Skeletal muscle cell (primary cell): ENCODE measurements around the gene PLEKHA5.

ENCODE experiments used
- DNase-seq: peaks from one replicate; pipeline ENCODE4 v3.0.0-alpha.2; 2010; ENCODE audit warnings: low read depth
- H3K4me3 ChIP-seq: 2 replicates; pipeline ENCODE4 v1.5.1; 2011; ENCODE audit warnings: low read depth, mild to moderate bottlenecking, control low read depth, low read length, moderate library complexity

Gene PLEKHA5

DNA sequence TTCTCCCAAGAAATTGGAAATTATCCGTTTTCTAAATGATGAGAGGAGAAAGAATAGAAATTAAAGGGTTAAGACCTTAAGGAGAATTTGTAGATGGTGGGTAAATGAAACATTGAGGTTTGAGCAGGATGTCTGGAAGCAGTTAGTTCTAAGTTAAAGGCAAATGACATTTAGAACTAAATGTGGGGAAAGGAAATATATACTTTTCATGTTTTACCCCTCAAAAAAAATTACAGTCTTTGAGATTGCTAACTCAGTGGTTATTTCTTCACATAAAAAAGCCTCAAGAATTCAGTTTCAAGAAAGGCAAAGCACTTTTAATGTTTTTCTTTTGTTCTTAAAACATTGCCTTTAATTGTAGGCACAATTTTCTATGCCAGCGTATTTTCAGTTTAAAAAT, 114.0 kb downstream of the PLEKHA5 start:
- no peak for DNase-seq
- H3K4me3 ChIP-seq, result no peak overlapping the region

DNA sequence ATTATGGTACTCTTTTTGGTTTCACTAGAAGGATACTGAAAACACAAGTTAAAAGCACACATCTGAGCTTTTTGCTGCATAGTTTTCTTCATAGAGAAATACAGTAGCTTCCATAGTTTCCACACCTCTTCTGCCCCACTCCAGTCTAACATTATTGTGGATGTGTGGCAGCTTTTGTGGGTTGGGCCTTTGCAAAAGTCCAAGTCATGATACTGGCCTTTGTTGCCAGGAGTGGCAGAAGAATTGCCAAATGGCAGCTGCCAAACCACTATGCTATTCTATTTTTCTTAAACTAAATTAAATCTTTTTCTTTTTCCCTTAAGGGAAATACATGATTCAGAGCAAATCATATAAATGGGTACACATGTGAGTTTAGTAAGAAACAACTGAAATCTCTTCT, 114.8 kb downstream of the PLEKHA5 start:
- H3K4me3 ChIP-seq, result no peak overlapping the region

DNA sequence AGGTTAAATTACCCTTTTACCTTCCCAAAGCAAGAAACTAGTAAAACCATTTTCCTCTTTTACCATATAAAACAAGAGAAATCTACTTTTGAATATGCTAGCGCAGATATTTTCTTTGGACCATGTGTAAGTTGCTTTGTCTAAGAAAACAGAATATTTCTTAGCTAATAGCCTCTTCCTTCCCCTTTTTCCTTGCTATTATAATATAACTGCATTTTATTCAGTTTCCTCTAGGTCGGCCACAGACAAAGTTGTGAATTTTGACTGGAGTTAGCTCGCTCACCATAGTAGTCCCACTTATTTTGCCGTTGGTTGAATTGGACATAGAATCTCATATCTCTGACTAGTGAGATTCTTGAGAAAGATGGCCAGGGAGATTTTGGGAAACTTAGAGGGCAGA, 115.6 kb downstream of the PLEKHA5 start:
- no peak for DNase-seq
- H3K4me3 ChIP-seq, result no peak overlapping the region

More for the DNA sequence above, 114.8 kb downstream of the PLEKHA5 start:
- no peak for DNase-seq

DNA sequence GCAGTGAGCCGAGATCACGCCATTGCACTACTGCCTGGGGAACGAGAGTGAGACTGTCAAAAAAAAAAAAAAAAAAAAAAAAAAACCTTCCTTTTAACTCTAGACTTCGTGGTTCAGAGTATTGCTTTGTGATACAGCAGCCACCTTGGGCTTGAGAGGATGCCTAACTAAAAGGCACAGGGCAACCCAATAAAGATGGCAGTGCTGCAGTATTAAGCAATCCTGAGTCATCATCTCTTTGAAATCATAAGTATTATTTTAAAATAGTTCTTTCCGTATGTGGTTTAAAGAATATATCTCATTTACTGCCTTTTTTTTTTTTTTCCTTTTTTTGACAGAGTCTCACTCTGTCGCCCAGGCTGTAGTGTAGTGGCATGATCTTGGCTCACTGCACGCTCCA, 116.1 kb downstream of the PLEKHA5 start:
- no peak for DNase-seq
- H3K4me3 ChIP-seq, result no peak overlapping the region

DNA sequence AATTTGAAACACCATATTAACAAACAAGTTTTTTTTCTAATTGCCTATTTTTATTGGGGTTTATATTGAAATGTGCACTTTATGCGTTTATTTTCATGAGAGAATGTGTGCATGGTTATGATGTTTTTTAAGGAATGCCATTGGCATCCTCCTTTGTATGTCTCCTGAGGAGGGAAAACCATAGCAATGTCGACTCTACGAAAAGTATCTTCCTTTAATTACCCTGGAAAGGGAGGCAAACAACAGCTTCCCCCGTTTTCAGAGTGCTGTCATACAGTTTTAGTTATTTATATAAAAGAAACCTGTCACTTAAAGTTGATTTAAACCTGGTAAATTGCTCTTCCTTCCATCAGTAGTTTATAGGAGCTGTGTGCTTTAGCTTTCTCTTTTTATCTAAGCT, 117.4 kb downstream of the PLEKHA5 start:
- DNase-seq, result no peak
- no peak overlapping the region for H3K4me3 ChIP-seq

DNA sequence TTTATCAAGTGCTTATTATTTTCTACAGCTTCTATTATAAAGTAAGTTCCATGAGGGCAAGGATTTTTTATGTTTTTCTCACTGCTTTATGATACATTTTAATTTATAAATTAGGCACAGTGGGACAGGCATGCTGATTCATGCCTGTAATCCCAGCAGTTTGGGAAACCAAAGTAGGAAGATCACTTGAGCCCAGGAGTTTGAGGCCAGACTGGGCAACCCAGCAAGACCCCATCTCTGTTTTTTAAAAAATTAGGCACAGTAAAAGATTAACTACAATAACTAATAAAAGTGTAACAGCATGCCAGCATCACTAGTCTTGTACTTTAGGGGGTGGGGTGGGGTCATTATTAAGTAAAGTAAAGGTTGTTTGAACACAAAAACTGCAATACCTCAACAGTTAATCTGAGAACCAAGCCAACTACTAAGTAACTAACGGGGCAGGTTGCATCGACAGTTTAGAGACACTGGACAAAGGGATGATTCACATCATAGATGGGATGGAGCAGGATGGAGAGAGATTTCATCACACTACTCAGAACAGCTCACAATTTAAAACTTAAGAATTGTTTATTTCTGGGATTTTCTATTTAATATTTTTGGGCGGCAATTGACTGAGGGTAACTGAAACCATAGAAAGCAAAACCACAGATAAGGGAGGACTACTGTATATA, 119.5 kb downstream of the PLEKHA5 start:
- peak; percentile 41 for DNase-seq
- no peak overlapping the region for H3K4me3 ChIP-seq

DNA sequence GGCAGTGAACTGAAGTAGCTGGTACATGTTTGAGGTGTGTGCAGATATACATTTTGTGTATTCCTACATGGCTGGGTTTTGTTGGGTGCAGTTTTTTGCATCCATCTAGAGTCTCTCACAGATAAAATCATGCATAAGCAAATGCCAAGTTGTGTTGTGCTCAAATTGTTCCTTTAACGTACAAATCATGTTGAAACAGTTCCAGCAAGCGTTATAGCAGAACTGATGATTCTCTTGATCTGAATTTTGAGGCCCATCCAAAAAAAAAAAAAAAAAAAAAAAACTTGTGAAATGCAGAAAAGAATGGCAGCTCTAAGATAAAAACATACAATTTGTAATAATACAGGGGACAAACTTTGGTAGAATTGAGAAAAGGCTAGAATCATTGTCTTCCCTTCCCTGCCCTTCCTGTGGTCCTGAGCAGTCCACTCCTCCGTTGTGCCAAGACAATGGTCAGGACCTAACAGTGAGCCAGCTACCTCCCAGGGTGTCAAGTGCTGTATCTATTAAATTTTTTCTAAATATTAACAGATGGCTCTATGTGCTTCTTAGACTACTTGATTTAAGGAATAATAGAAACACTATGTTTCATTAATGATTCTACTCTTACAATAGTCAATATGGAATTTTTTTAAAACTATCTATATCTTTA, 122.1 kb downstream of the PLEKHA5 start:
- DNase-seq, result no peak
- no peak overlapping the region for H3K4me3 ChIP-seq

DNA sequence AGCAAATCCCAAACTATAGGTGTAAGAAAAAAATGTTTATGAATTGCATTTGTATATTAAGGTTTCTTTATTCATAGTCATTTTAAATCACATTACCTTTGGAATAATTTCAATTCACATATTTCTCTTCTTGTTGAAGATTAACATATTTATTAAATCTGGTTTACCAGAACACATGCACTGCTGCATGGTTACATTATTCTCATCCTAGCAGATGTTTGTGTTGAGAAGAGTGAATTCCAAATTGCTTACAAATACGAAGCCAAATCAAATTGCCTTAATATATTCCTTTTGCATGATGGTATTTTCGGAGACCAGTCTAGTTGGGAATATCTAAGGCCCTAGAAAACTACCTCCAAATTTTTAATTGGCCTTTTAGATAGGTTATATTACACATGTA, 130.6 kb downstream of the PLEKHA5 start:
- DNase-seq, result no peak
- H3K4me3 ChIP-seq, result no peak overlapping the region

DNA sequence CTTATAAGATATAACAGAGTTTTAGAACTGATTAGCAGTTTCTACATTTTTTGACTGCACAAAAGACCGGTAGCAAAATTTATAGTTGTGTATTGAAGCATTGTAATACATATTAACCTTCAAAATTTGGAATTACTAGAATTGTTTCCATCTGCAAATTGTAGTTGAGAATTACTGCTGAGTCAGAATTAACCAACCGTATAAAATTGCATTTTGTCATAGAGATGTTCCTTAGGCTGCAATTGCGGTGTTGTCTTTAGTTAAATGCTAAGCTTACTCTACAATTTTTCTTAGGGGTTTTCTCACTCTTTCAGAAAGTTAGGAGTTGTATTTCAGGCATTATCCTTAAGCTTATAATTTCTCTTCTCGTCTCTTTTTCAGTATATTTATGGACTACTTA, 132.2 kb downstream of the PLEKHA5 start:
- H3K4me3 ChIP-seq, result no peak overlapping the region
- DNase-seq, result no peak

DNA sequence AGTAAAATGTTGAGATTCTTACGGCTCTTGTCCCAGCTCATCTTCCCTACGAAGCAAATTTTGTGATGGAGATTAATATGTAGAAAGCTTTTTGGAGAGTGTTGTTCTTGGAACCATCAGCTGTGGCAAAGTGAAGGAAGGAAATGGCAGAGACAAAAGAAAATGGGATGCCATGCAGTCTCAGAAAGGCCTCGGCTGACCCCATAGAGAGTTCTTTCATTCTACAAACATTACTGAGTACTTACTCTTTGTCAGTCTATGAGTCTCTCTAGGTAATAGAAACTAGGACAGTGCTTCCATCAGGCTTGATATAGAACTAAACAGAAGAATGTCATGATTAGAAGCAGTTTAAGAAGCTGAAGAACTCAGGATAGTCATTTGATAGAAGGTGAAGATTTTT, 134.1 kb downstream of the PLEKHA5 start:
- H3K4me3 ChIP-seq, result no peak overlapping the region
- DNase-seq, result no peak

DNA sequence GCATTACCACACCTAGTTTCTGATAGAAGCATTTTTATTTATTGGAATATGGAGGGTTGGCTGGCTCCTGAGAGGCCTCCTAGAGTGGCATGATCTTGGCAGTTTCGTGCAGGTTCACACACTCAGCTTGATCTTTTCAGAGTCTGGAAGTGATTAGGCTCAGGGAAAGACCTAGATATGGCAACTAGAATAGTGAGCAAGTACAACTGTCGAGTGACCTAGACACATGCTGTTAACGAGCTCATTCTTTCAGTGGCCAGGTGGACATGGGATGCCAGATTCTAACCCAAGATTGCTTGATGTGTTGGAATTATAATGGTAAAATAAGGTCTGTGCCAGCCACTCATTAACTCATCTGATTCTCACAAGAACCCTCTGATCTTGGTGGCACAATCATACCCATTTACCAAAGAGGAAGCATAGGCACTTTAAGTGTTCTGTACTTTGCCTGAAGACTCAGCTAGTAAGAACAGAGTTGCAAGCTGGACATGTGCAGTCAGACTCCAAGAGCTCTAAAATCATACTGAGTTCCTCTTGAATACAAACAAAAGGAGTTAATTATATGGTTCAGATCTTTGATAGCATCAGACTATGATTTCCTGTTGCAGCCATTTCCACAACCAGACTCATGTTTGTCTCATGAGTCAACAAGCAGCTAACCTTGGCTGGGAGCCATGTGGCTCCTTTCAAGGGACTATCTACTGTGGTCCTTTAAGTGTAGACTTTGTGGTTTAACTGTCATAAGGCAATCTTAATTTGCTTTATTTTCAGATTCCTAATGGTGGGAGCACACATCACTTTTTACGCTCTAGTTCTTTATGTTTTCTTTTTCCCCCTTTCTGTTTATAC, 144.2 kb downstream of the PLEKHA5 start:
- DNase-seq, result peak; percentile 93
- no peak overlapping the region for H3K4me3 ChIP-seq

DNA sequence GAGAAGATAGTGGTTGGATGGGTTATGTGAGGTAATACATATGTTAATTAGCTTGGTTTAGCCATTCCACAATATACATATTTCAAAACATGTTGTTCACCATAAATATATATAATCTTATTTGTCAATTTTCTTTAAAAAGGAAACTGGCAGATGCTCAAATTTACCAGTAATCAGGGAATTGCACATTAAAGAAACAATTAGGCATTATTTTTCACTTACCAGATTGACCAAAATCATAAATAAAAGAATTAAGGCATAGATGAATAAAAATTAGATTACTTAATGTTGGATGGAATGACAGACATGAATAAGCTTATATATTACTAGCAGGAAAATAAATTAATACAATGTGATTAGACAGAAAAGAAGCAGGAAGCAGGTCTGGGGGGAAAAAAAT, 147.2 kb downstream of the PLEKHA5 start:
- no peak overlapping the region for H3K4me3 ChIP-seq
- DNase-seq, result no peak

DNA sequence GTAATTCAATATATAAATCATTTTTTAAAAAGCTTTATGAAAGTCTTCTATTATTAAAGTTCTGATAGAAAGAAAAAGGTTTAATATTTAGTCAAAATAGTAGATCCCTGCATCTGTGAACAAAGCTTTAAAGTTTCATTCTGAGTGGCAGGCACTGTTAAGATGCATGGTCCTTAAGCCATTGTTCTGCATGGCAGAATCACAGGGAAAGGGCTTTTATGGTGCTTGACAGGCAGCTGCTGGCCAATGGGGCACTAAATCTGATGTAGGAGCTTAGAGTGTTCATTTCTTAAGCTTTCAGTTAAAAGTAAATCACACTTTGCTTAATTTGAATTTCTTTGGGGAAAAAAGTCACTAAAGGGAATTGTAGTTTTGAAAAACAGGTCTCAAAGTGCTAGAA, 148.2 kb downstream of the PLEKHA5 start:
- no peak overlapping the region for H3K4me3 ChIP-seq
- DNase-seq, result no peak

DNA sequence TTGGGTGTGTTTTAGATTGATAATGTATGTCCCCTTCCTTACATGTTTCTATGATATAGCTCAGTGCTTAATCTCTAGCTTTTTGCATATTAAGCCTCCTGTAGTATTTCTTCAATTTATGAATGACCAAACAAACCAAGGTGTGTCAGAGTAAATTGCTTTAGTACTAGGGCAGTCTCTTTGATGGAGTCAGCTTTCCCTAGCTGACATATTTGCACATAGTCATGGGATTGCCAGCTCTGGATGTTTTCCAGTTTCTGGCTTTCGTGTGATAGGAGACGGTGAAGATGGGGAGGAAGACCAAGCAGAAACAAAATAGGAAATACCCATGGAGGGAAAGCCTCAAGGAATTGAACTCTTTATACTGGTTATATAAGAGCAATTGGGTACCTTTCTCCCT, 148.9 kb downstream of the PLEKHA5 start:
- no peak overlapping the region for H3K4me3 ChIP-seq

DNA sequence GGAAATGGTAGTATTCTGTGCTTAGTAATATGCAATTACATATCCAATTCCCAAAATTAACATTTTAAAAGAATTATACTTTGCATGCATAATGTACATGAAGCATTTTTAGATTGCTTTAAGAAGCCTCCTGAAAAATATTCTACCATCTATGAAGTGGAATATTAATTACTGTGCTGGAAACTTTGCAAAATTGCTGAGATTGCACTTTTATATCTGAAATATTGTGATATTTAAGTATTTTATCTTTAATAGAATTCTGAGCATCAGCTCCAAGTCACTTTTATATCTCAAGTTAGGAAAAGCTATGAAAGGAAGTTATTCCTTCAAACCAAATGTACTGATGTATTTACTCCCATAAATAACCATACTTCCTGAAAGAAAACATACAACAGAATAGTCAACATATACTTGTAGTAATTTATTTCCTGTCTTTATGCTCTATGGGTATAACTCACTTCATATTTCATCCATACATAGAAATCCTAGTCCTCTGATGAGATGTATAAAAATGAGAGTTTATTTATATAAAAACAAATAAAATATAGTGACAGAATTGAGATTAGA, 152.7 kb downstream of the PLEKHA5 start:
- DNase-seq, result no peak
- H3K4me3 ChIP-seq, result no peak overlapping the region

More for the DNA sequence above, 148.9 kb downstream of the PLEKHA5 start:
- DNase-seq, result no peak

DNA sequence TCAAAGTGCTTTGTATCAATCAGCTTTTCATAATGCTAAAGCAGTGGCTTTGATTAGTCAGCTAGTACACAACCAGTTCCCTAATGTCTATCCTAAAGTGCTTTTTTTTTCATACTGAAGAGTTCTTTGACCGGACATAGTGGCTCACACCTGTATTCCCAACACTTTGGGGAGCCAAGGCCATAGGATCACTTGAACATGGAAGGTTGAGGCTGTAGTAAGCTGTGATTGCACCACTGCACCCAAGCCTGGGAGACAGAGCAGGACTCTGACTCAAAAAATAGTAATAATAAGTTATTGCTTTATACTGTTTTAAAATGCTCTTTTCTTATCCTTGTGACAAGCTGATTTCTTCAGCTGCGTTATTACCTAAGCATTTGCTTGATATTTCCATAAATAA, 155.1 kb downstream of the PLEKHA5 start:
- H3K4me3 ChIP-seq, result no peak overlapping the region
- DNase-seq, result no peak

DNA sequence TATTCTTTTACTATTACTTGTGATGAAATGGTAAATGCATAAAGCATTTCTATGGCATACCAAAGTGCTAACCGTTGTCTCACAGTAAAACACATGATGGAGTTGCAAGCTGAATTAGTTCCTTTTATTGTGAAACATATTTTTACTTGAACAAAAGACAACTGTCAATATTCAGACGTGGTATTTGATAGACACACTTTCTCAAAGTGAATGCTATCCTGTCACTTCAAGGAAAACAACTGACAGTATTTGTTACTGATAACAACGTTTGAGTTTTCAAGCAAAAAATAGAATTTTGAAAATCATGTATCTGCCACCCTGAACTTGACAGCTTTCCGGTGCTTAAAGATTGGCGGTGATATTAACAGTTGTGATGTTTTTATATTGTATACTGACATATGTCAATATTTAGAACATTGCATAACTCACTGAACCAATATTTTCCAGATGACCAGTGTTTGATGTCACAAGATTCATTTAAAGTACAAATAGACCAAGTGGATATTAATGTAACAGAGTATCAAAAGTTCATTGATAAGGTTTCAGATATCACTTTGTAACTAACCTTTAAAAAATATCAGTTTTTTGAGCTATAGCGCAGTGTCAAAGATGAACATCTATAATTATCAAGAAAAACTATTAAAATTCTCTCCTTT, 156.4 kb downstream of the PLEKHA5 start:
- no peak overlapping the region for H3K4me3 ChIP-seq
- DNase-seq, result no peak

DNA sequence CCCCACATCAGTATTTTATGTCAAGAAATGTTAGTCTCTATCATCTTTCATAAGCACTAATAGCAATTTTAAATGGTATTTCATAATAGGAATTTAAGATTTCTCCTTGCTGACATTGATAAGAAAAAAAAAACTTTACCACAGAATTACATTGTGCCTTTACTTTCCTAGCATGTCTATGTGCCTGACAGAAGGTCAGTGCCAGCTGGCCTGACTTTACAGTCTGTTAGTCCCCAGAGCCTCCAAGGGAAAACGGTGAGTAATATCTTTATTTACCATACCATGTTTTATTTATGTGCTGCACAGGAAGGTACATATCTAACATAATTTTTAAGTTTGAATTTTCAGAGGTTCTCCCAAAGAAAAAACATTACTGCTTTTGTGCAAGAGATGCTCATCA, 157.8 kb downstream of the PLEKHA5 start:
- no peak for DNase-seq
- H3K4me3 ChIP-seq, result no peak overlapping the region

DNA sequence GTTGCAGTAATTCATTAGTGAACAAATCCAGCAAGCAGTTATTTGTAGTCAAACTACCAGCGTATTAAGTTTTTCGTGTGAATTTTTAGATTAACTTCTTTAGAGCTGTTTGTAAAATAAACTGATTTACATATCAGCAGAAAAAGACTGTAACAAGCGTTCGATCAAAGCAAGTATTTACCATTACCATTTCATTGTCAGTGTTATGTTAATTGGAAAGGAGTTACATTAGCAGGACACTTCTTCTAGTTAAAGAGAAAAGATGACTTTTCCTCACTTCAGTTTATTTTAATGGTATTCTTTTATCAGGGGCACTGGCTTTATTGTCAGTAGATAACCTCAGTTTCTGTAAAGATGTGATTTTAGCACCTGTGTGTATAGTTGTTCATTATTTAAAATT, 158.6 kb downstream of the PLEKHA5 start:
- no peak overlapping the region for H3K4me3 ChIP-seq
- no peak for DNase-seq
